K562 (cell line): ENCODE data around the gene PACSIN2. TPM values are rescaled to one million over a fixed set of nuclear protein-coding genes. Genes with fewer than 3 reads are reported as not detected.
A peak's percentile ranks its signal among the peaks of the same experiment; 100 is the strongest.
"Not testable (repeated sequence)": the region's sequence is repeated elsewhere in the genome, so short reads cannot be mapped to it uniquely, and the experiment has no call there.

Experiments used
- ATAC-seq: fragments of 200-7000 bp; cut with Tn5 transposase; 3 replicates; pipeline ENCODE4 v1.9.1; 2020; ENCODE audit warnings: moderate library complexity
- BruUV-seq: library from RNA; stranded (reverse); fragments of 400-500 nt; replicated peaks from 2 replicates; lab custom pipeline; 2021; lab: Mats Ljungman, UMichigan
- CTCF ChIA-PET: fragments of 300-600 bp; formaldehyde crosslinking; extraction: SDS; loops from one replicate; lab custom pipeline; 2021; ENCODE audit warnings: low intra/inter-chr PET ratio; lab: Yijun Ruan, JAX
- POLR2A ChIA-PET: fragments of 300-600, 350-650 bp; sonication (Branson Sonifier 250); formaldehyde crosslinking; extraction: SDS; loops from one replicate; lab custom pipeline; 2021; ENCODE audit warnings: antibody characterized with exemption, inconsistent platforms; lab: Yijun Ruan, JAX
- DNase-seq, 4 experiments: peaks; one replicate each; pipeline versions ENCODE4 v3.0.0 to v3.0.0-alpha.2; 2011 to 2018; ENCODE audit warnings: low spot score in 3 of 4, mixed read lengths in 3 of 4; ENCODE audit errors: extremely low read depth in 1 of 4
- FAIRE-seq: peaks from 2 replicates; lab custom pipeline; 2011; peaks lifted over from hg19 to GRCh38; lab: Jason Lieb, UNC
- H2AFZ ChIP-seq: 2 replicates; pipeline ENCODE4 v1.6.0; 2011; ENCODE audit warnings: low read depth, low read length, control low read depth, inconsistent platforms
- H3K27ac ChIP-seq: fragments of 200-600 bp; 3 replicates; pipeline ENCODE4 v1.8.0; 2011; ENCODE audit warnings: low read depth, mild to moderate bottlenecking, control low read depth, inconsistent platforms, low read length, moderate library complexity, mixed read lengths; ENCODE audit errors: extremely low read depth
- H3K27me3 ChIP-seq, 2 experiments: fragments of 300-600 bp in 1 of 2; 2 replicates in 1 of 2; 3 replicates in 1 of 2; pipeline versions ENCODE4 v1.6.0 to v1.8.0; 2011; ENCODE audit warnings: inconsistent platforms in 2 of 2, low read length in 2 of 2, mild to moderate bottlenecking in 1 of 2, mixed read lengths in 1 of 2, moderate library complexity in 1 of 2; ENCODE audit not compliant: control insufficient read depth in 2 of 2, insufficient read depth in 2 of 2
- H3K36me3 ChIP-seq: fragments of 300-600 bp; 3 replicates; pipeline ENCODE4 v1.8.0; 2011; ENCODE audit warnings: mild to moderate bottlenecking, low read length, inconsistent platforms; ENCODE audit not compliant: control insufficient read depth, insufficient read depth
- H3K4me1 ChIP-seq, 2 experiments: fragments of 200-600 bp in 1 of 2; replicated peaks in 1 of 2; 2 replicates in 1 of 2; 3 replicates in 1 of 2; pipeline versions ENCODE4 v1.5.1 to v1.8.0; 2011; ENCODE audit warnings: inconsistent platforms in 2 of 2, low read length in 2 of 2, mild to moderate bottlenecking in 1 of 2, mixed read lengths in 1 of 2, moderate library complexity in 1 of 2; ENCODE audit not compliant: control insufficient read depth in 2 of 2, insufficient read depth in 2 of 2
- H3K4me2 ChIP-seq: 2 replicates; pipeline ENCODE4 v1.6.1; 2011; ENCODE audit warnings: low read length, control low read depth, inconsistent platforms, mixed read lengths; ENCODE audit not compliant: insufficient read depth
- H3K4me3 ChIP-seq: fragments of 200-600 bp; sonication (generic), shearing (Covaris generic); 2 replicates; pipeline ENCODE4 v1.5.1; 2016; ENCODE audit warnings: control low read depth, inconsistent platforms
- H3K79me2 ChIP-seq: fragments of 200-600 bp; 3 replicates; pipeline ENCODE4 v1.8.0; 2011; ENCODE audit warnings: low read length, inconsistent platforms; ENCODE audit not compliant: control insufficient read depth, insufficient read depth
- H3K9ac ChIP-seq, 2 experiments: 2 replicates each; pipeline versions ENCODE4 v1.6.0 to v1.6.1; 2011; ENCODE audit warnings: low read depth in 2 of 2, low read length in 2 of 2, control low read depth in 1 of 2, inconsistent platforms in 1 of 2, mild to moderate bottlenecking in 1 of 2, mixed read lengths in 1 of 2; ENCODE audit not compliant: insufficient read depth in 1 of 2
- H3K9me1 ChIP-seq: one replicate; pipeline ENCODE4 v1.6.0; 2011; ENCODE audit warnings: inconsistent platforms, mild to moderate bottlenecking, low read length, moderate library complexity; ENCODE audit not compliant: control insufficient read depth, insufficient read depth
- H3K9me3 ChIP-seq: replicated peaks from 2 replicates; pipeline ENCODE4 v1.5.1; 2011; ENCODE audit warnings: low read depth, low read length, inconsistent platforms; ENCODE audit not compliant: control insufficient read depth, insufficient read depth
- H4K20me1 ChIP-seq: replicated peaks from 2 replicates; pipeline ENCODE4 v1.6.1; 2011; ENCODE audit warnings: low read length, inconsistent platforms, mixed read lengths; ENCODE audit not compliant: control insufficient read depth, insufficient read depth
- BHLHE40 ChIP-seq: IDR thresholded peaks from 2 replicates; pipeline ENCODE4 v1.6.1; 2011; ENCODE audit warnings: low read length, improper control_type of control experiment
- ZNF24 ChIP-seq: fragments of 450-650 bp; IDR thresholded peaks from 2 replicates; pipeline ENCODE4 v1.6.1; 2016
- WGBS: fragments of 100-300 bp; shearing (Covaris generic); methylation state at CpG from one replicate; pipeline ENCODE4 v1.1.6; 2016; ENCODE audit warnings: low coverage, mixed read lengths; ENCODE audit not compliant: insufficient coverage; ENCODE audit errors: missing lambda C conversion rate; 5-methylcytosine and 5-hydroxymethylcytosine counted together
- in situ Hi-C: fragments of 300-500 bp; cut with MboI; formaldehyde crosslinking; loops from 4 replicates; pipeline ENCODE4 v1.15.0; 2018; ENCODE audit warnings: inconsistent platforms, mixed read lengths
- intact Hi-C: fragments of 100-400 bp; cut with micrococcal nuclease; formaldehyde crosslinking; loops from 2 replicates; pipeline ENCODE4 v1.14.2; 2022
- polyA plus RNA-seq, 8 experiments: library from polyadenylated mRNA; depleted of rRNA in 4 of 8; stranded (reverse) in 5 of 8; unstranded in 3 of 8; fragments of >200 nt; fragmentation: Nextera tagmentation in 2 of 8; fragmentation: Illumina TruSeq in 1 of 8; extraction: Ambion mirVana in 2 of 8; extraction: Trizol in 1 of 8; gene quantifications; 2 replicates each; pipeline versions ENCODE4 v1.2.1 to v1.2.3, GENCODE V29; 2011 to 2014; ENCODE audit warnings: inconsistent platforms in 1 of 8, missing spikeins in 1 of 8
- total RNA-seq, 7 experiments: library from RNA; depleted of rRNA in 6 of 7; stranded (reverse); fragments of >200 nt in 6 of 7; fragmentation: Illumina TruSeq in 2 of 7; extraction: Trizol in 2 of 7; gene quantifications; 2 replicates each; pipeline versions ENCODE4 v1.2.1 to v1.2.3, GENCODE V29; 2011 to 2021; ENCODE audit warnings: low replicate concordance in 1 of 7

PACSIN2 gene
- total and polyA plus RNA-seq, 9 of the 15 experiments (the other 6 are each of a cell fraction or from before 2014, with no cell fraction given): 0.45 to 45.1 (median 23.9) TPM

DNA sequence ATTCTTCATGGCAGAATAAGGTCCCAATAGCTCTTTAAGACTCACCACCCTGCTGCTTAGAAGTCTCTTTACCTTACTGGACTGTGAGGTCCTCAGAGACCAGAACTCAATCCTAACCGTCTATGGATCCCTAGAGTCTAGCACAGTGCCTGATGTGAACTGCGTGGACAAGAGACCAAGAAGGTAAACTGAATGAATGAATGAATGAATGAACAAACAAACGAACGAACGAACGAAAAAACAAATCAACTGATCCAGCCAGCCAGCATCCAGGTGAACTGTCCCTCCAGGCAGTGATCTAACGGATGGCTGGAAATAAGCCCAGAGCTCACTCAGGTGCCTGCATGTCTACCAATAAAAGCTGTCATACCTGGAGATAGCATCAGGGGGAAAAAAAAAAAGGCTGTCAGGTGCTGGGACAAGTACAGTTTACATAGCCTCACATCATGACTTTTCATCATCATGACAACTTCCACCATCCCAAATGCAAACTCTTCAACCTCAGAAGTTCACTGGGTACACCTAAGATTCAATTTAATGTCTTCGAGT, 59.8 kb downstream of the PACSIN2 start:
- TF ChIP-seq ZNF24 (peak; percentile 64; the same call in 1 of the 2 replicates), BHLHE40 (no peak)
- Histone ChIP-seq H3K4me3 (no peak overlapping the region), H3K4me1 (peaks cover 12 to 19% of the 10 kb centered on the region in 2 experiments), H4K20me1 (peaks cover 16% of the 10 kb centered on the region; the same call in 1 of the 2 replicates), H3K27ac (no peak overlapping the region), H3K36me3 (no peaks in the 10 kb centered on the region), H3K27me3 (no peaks in the 10 kb centered on the region), H3K9me1 (no peaks in the 10 kb centered on the region), H3K9ac (no peak overlapping the region), H3K9me3 (no peaks in the 10 kb centered on the region), H3K4me2 (no peak overlapping the region; the same call in 1 of the 2 replicates), H3K79me2 (peaks cover 78% of the 10 kb centered on the region), H2AFZ (no peak overlapping the region)
- 88% methylated on average over 8 of the region's 8 CpGs for WGBS
- BruUV-seq: no TSS peak
- no peak for ATAC-seq
- in situ Hi-C loops: no loop called here
- DNase-seq: no peak
- ChIA-PET CTCF (no interaction called here), POLR2A (no interaction called here)
- FAIRE-seq: no peak
- intact Hi-C loops: no loop called here

DNA sequence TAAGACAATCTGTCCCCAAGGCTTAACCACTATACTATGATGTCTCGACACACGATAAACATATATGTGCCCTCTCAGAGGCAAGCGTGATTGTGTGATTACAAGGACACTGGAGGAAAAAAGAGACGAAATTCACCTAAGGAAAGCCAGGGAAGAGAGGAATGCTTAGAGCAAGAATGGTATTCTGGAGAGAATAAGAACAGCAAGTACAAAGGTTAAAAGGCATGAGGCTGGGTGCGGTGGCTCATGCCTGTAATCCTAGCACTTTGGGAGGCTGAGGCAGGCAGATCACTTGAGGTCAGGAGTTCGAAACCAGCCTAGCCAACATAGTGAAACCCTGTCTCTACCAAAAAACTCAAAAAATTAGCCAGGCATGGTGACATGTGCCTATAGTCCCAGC, 61.2 kb downstream of the PACSIN2 start:
- ATAC-seq, H3K9me1 ChIP-seq, H3K36me3 ChIP-seq, H3K4me3 ChIP-seq, H3K27ac ChIP-seq, H3K27me3 ChIP-seq, H3K4me2 ChIP-seq, H2AFZ ChIP-seq, DNase-seq, FAIRE-seq, H3K9ac ChIP-seq, intact Hi-C loops, H3K9me3 ChIP-seq, BruUV-seq, in situ Hi-C loops: not testable (repeated sequence)
- H3K79me2 ChIP-seq: peaks cover 76% of the 10 kb centered on the region
- 75% methylated on average over 6 of the region's 6 CpGs for WGBS
- ChIA-PET CTCF (interaction anchor here (0.6 kb wide), 1 partner anchor 43 kb away, joined by 4 read pairs; no protein-coding TSS in a partner anchor), POLR2A (interaction anchor here (0.7 kb wide), 2 partner anchors 86 to 354 kb away, joined by 3 read pairs; no protein-coding TSS in a partner anchor)
- peaks cover 16% of the 10 kb centered on the region; the same call in 1 of the 2 replicates for H4K20me1 ChIP-seq
- H3K4me1 ChIP-seq: peaks cover 7 to 19% of the 10 kb centered on the region in 2 experiments
